K562 (cell line): ENCODE data around the gene DIPK1A. TPM values are rescaled to one million over a fixed set of nuclear protein-coding genes. Genes with fewer than 3 reads are reported as not detected.

ENCODE experiments used
- ARID1B ChIP-seq: fragments of 450-650 bp; IDR thresholded peaks from 2 replicates; pipeline ENCODE4 v1.6.1; 2016; ENCODE audit warnings: antibody characterized with exemption, mild to moderate bottlenecking, inconsistent platforms
- BCOR ChIP-seq: fragments of 450-650 bp; IDR thresholded peaks from 2 replicates; pipeline ENCODE4 v1.6.1; 2016
- CBFB ChIP-seq: sonication (generic); formaldehyde crosslinking; IDR thresholded peaks from 2 replicates; pipeline ENCODE4 v1.4.0; 2020; ENCODE audit warnings: mild to moderate bottlenecking, missing genetic modification reagents
- CBX3 ChIP-seq, 2 experiments: IDR thresholded peaks; 1 replicate in 1 of 2; 2 replicates in 1 of 2; pipeline ENCODE4 v1.6.1; 2012; ENCODE audit warnings: inconsistent platforms in 2 of 2, low read length in 2 of 2, borderline replicate concordance in 1 of 2, control low read depth in 1 of 2
- CC2D1A ChIP-seq: fragments of 450-650 bp; IDR thresholded peaks from 2 replicates; pipeline ENCODE4 v1.6.1; 2017; ENCODE audit warnings: mild to moderate bottlenecking
- COPS2 ChIP-seq: fragments of 450-650 bp; conservative IDR thresholded peaks from 2 replicates; pipeline ENCODE4 v1.6.1; 2016; ENCODE audit warnings: mild to moderate bottlenecking, moderate library complexity
- MYC ChIP-seq, 2 experiments: fragments of 250-450 bp in 1 of 2; sonication (Bioruptor Pico) in 1 of 2; IDR thresholded peaks; 2 replicates each; pipeline versions ENCODE4 v1.5.1 to v1.6.1; 2012 to 2021; ENCODE audit warnings: low read depth in 2 of 2, borderline replicate concordance in 1 of 2, improper control_type of control experiment in 1 of 2, low read length in 1 of 2, mild to moderate bottlenecking in 1 of 2, moderate library complexity in 1 of 2
- MYNN ChIP-seq, 2 experiments: sonication (generic); formaldehyde crosslinking in 1 of 2; IDR thresholded peaks; 2 replicates each; pipeline versions ENCODE4 v1.5.0 to v1.6.1; 2016 to 2020; ENCODE audit warnings: antibody characterized with exemption in 1 of 2, missing genetic modification reagents in 1 of 2
- NBN ChIP-seq: fragments of 450-650 bp; IDR thresholded peaks from 2 replicates; pipeline ENCODE4 v1.6.1; 2016; ENCODE audit warnings: low read depth, mild to moderate bottlenecking
- NCOA6 ChIP-seq: fragments of 450-650 bp; IDR thresholded peaks from 2 replicates; pipeline ENCODE4 v1.6.1; 2017; ENCODE audit warnings: mild to moderate bottlenecking
- NR3C1 ChIP-seq: sonication (generic); formaldehyde crosslinking; IDR thresholded peaks from 2 replicates; pipeline ENCODE4 v1.8.1; 2022; ENCODE audit warnings: missing genetic modification reagents
- RFX1 ChIP-seq: fragments of 450-650 bp; IDR thresholded peaks from 2 replicates; pipeline ENCODE4 v1.6.1; 2016; ENCODE audit warnings: mild to moderate bottlenecking, moderate library complexity
- RUNX1 ChIP-seq: sonication (generic); IDR thresholded peaks from 2 replicates; pipeline ENCODE4 v1.6.1; 2016; ENCODE audit warnings: antibody characterized with exemption, low read depth
- SOX6 ChIP-seq: fragments of 450-650 bp; IDR thresholded peaks from 2 replicates; pipeline ENCODE4 v1.6.1; 2014; ENCODE audit warnings: mild to moderate bottlenecking
- SP2 ChIP-seq: IDR thresholded peaks from 2 replicates; pipeline ENCODE4 v1.6.1; 2011; ENCODE audit warnings: mild to moderate bottlenecking, low read depth, low read length, moderate library complexity; ENCODE audit not compliant: poor library complexity, severe bottlenecking; ENCODE audit errors: extremely low read depth
- ZNF133 ChIP-seq: fragments of 250-450 bp; sonication (Bioruptor Pico); IDR thresholded peaks from 2 replicates; pipeline ENCODE4 v1.4.0; 2020; ENCODE audit warnings: mild to moderate bottlenecking
- ZNF140 ChIP-seq: fragments of 250-450 bp; sonication (Bioruptor Pico); IDR thresholded peaks from 2 replicates; pipeline ENCODE4 v1.8.0; 2021; ENCODE audit warnings: moderate library complexity, mild to moderate bottlenecking, inconsistent platforms
- ZNF24 ChIP-seq: fragments of 450-650 bp; IDR thresholded peaks from 2 replicates; pipeline ENCODE4 v1.6.1; 2016
- ZNF316 ChIP-seq: fragments of 450-650 bp; IDR thresholded peaks from 2 replicates; pipeline ENCODE4 v1.6.1; 2016
- ZNF444 ChIP-seq: fragments of 250-450 bp; sonication (Bioruptor Pico); IDR thresholded peaks from 2 replicates; pipeline ENCODE4 v1.4.0; 2020; ENCODE audit warnings: mild to moderate bottlenecking, moderate library complexity
- polyA plus RNA-seq, 8 experiments: library from polyadenylated mRNA; depleted of rRNA in 4 of 8; stranded (reverse) in 5 of 8; unstranded in 3 of 8; fragments of >200 nt; fragmentation: Nextera tagmentation in 2 of 8; fragmentation: Illumina TruSeq in 1 of 8; extraction: Ambion mirVana in 2 of 8; extraction: Trizol in 1 of 8; gene quantifications; 2 replicates each; pipeline versions ENCODE4 v1.2.1 to v1.2.3, GENCODE V29; 2011 to 2014; ENCODE audit warnings: inconsistent platforms in 1 of 8, missing spikeins in 1 of 8
- total RNA-seq, 7 experiments: library from RNA; depleted of rRNA in 6 of 7; stranded (reverse); fragments of >200 nt in 6 of 7; fragmentation: Illumina TruSeq in 2 of 7; extraction: Trizol in 2 of 7; gene quantifications; 2 replicates each; pipeline versions ENCODE4 v1.2.1 to v1.2.3, GENCODE V29; 2011 to 2021; ENCODE audit warnings: low replicate concordance in 1 of 7
- TF ChIP-seq, protein P1 (sequence below), 2 experiments: fragments of 150-350 bp in 1 of 2; IDR thresholded peaks; 2 replicates each; pipeline ENCODE4 v1.6.1; 2012 to 2016; ENCODE audit warnings: low read depth in 2 of 2, low read length in 2 of 2, mild to moderate bottlenecking in 1 of 2, moderate library complexity in 1 of 2
- TF ChIP-seq, protein P2 (sequence below): fragments of 250-450 bp; sonication (Bioruptor Pico); IDR thresholded peaks from 2 replicates; pipeline ENCODE4 v1.4.0; 2020; ENCODE audit warnings: mild to moderate bottlenecking, moderate library complexity

Gene DIPK1A
- total and polyA plus RNA-seq, 9 of the 15 experiments (the other 6 are each of a cell fraction or from before 2014, with no cell fraction given), result 0.54 to 2.5 (median 1.3) TPM

DNA sequence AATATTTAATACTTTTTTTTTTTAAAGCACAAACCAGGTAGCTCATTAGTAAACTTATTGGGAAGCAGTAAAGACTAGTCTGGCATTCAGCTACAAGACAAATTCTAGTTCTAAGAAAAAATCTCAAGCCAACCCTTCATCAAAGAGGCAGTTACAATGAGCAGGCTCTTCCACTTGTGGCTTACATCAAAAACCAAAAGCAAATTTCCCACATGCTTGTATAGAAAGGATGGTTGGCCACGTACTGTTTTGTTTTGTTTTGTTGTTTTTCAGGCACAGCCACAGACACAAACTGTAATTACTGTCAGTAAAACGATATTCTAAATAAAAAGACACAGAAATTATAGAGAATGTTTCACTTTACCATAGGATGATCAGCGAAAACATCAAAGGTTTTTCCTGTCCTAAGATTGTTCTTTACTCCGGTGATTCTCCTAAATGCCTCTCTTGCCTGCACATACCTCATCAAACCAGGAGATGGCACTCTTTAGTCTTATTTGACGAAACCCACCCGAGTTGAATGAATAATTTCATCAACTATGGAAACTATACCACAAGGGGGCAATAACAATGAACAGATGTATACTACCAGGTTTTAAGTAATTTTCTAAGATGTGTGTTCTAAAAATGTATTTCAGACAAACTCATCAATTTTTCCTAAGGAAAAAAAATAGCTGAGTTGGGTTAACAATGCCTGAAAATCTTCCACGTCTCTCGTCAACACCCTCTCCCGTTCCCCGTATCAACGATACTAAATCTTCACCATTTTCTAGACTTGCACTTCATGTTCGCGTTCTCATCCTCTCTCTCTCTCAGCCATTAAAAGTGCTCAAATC, 102.5 kb downstream of the DIPK1A start (continued):
- TF ChIP-seq ZNF24, result peak; percentile 24; the same call in 1 of the 2 replicates
- TF ChIP-seq RUNX1, result no peak
- TF ChIP-seq, protein P1, sequence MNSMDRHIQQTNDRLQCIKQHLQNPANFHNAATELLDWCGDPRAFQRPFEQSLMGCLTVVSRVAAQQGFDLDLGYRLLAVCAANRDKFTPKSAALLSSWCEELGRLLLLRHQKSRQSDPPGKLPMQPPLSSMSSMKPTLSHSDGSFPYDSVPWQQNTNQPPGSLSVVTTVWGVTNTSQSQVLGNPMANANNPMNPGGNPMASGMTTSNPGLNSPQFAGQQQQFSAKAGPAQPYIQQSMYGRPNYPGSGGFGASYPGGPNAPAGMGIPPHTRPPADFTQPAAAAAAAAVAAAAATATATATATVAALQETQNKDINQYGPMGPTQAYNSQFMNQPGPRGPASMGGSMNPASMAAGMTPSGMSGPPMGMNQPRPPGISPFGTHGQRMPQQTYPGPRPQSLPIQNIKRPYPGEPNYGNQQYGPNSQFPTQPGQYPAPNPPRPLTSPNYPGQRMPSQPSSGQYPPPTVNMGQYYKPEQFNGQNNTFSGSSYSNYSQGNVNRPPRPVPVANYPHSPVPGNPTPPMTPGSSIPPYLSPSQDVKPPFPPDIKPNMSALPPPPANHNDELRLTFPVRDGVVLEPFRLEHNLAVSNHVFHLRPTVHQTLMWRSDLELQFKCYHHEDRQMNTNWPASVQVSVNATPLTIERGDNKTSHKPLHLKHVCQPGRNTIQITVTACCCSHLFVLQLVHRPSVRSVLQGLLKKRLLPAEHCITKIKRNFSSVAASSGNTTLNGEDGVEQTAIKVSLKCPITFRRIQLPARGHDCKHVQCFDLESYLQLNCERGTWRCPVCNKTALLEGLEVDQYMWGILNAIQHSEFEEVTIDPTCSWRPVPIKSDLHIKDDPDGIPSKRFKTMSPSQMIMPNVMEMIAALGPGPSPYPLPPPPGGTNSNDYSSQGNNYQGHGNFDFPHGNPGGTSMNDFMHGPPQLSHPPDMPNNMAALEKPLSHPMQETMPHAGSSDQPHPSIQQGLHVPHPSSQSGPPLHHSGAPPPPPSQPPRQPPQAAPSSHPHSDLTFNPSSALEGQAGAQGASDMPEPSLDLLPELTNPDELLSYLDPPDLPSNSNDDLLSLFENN (IDR thresholded peaks at IDR 0.05; ENCODE audit: low read depth in 2 of 2, low read length in 2 of 2), result no peak
- 0 out of 2 replicates have a peak, but pooled peaks have one; percentile 72 for TF ChIP-seq NBN
- TF ChIP-seq MYNN (IDR thresholded peaks at IDR 0.05), result no peak
- TF ChIP-seq MYNN (CRISPR knock-in tag; IDR thresholded peaks at IDR 0.05), result no peak
- TF ChIP-seq MYC (IDR thresholded peaks at IDR 0.05; ENCODE audit: low read depth, low read length), result 0 out of 2 replicates have a peak, but pooled peaks have one; percentile 12
- TF ChIP-seq MYC (CRISPR knock-in tag; IDR thresholded peaks at IDR 0.05; ENCODE audit: borderline replicate concordance, low read depth), result no peak
- no peak for TF ChIP-seq CBFB (CRISPR knock-in tag)
- TF ChIP-seq ARID1B, result no peak
- TF ChIP-seq BCOR, result no peak
- TF ChIP-seq, protein P2, sequence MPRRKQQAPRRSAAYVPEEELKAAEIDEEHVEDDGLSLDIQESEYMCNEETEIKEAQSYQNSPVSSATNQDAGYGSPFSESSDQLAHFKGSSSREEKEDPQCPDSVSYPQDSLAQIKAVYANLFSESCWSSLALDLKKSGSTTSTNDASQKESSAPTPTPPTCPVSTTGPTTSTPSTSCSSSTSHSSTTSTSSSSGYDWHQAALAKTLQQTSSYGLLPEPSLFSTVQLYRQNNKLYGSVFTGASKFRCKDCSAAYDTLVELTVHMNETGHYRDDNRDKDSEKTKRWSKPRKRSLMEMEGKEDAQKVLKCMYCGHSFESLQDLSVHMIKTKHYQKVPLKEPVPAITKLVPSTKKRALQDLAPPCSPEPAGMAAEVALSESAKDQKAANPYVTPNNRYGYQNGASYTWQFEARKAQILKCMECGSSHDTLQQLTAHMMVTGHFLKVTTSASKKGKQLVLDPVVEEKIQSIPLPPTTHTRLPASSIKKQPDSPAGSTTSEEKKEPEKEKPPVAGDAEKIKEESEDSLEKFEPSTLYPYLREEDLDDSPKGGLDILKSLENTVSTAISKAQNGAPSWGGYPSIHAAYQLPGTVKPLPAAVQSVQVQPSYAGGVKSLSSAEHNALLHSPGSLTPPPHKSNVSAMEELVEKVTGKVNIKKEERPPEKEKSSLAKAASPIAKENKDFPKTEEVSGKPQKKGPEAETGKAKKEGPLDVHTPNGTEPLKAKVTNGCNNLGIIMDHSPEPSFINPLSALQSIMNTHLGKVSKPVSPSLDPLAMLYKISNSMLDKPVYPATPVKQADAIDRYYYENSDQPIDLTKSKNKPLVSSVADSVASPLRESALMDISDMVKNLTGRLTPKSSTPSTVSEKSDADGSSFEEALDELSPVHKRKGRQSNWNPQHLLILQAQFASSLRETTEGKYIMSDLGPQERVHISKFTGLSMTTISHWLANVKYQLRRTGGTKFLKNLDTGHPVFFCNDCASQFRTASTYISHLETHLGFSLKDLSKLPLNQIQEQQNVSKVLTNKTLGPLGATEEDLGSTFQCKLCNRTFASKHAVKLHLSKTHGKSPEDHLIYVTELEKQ, result no peak
- TF ChIP-seq ZNF133, result no peak
- no peak for TF ChIP-seq SP2
- TF ChIP-seq ZNF140, result no peak
- no peak for TF ChIP-seq NR3C1 (CRISPR knock-in tag)
- TF ChIP-seq NCOA6, result no peak
- TF ChIP-seq ZNF444 (CRISPR knock-in tag), result no peak
- no peak for TF ChIP-seq CBX3 (IDR thresholded peaks at IDR 0.05; ENCODE audit: borderline replicate concordance in 1 of 2, low read length in 2 of 2)
- TF ChIP-seq COPS2, result no peak
- TF ChIP-seq SOX6, result peak; percentile 40; the same call in 1 of the 2 replicates
- TF ChIP-seq ZNF316, result peak; percentile 80
- peak; percentile 80 for TF ChIP-seq CC2D1A
- TF ChIP-seq RFX1, result no peak
